NB4 (cell line): ENCODE results near the gene MOGAT1.

Experiments used
- CTCF ChIP-seq: IDR thresholded peaks from one replicate; pipeline ENCODE4 v1.5.1; 2012; ENCODE audit warnings: low read depth, low read length
- MAX ChIP-seq: IDR thresholded peaks from 2 replicates; pipeline ENCODE4 v1.6.1; 2011; ENCODE audit warnings: low read depth, low read length
- POLR2A ChIP-seq: IDR thresholded peaks from 2 replicates; pipeline ENCODE4 v1.6.1; 2011; ENCODE audit warnings: mild to moderate bottlenecking; ENCODE audit not compliant: insufficient read length; ENCODE audit errors: extremely low read depth

- TF ChIP-seq CTCF (no peak), POLR2A (no peak), MAX (no peak)
Measured at GRCh38 chr2:222703886-222704285, 32.4 kb downstream of the MOGAT1 start.
